OCI-LY7 (cell line): Measurements from ENCODE around the gene LRRFIP1. TPM values are rescaled to one million over a fixed set of nuclear protein-coding genes. Genes with fewer than 3 reads are reported as not detected.
A peak's percentile ranks its signal among the peaks of the same experiment; 100 is the strongest.

Source experiments
- BruUV-seq: library from RNA; stranded (reverse); fragments of 400-500 nt; replicated peaks from 2 replicates; lab custom pipeline; 2021; lab: Mats Ljungman, UMichigan
- CTCF ChIA-PET: fragments of 300-600 bp; sonication (Branson Sonifier 250); formaldehyde crosslinking; loops from one replicate; lab custom pipeline; 2022; ENCODE audit warnings: antibody characterized with exemption; ENCODE audit not compliant: unreplicated experiment; lab: Charles Lee
- POLR2A ChIA-PET: fragments of 300-600 bp; sonication (Branson Sonifier 250); formaldehyde crosslinking; loops from one replicate; lab custom pipeline; 2022; ENCODE audit warnings: antibody characterized with exemption; lab: Charles Lee
- DNase-seq: peaks from one replicate; pipeline ENCODE4 v3.0.0-alpha.2; 2015; ENCODE audit warnings: low spot score
- H2AFZ ChIP-seq: fragments of 200-600 bp; sonication (generic), shearing (Covaris generic); 2 replicates; pipeline ENCODE4 v1.6.1; 2014; ENCODE audit warnings: mild to moderate bottlenecking, antibody characterized with exemption, low read length, moderate library complexity
- H3K27ac ChIP-seq: fragments of 200-600 bp; sonication (generic); 2 replicates; pipeline ENCODE4 v1.5.1; 2014; ENCODE audit warnings: mixed run types, low read depth, mild to moderate bottlenecking, moderate library complexity, low read length, inconsistent platforms; ENCODE audit not compliant: poor library complexity, severe bottlenecking
- H3K36me3 ChIP-seq: fragments of 200-600 bp; sonication (generic); 2 replicates; pipeline ENCODE4 v1.6.1; 2014; ENCODE audit warnings: mild to moderate bottlenecking, antibody characterized with exemption, low read length, moderate library complexity, mixed read lengths; ENCODE audit not compliant: insufficient read depth
- H3K4me1 ChIP-seq: fragments of 200-600 bp; sonication (generic); 2 replicates; pipeline ENCODE4 v1.5.1; 2014; ENCODE audit warnings: mild to moderate bottlenecking, low read length; ENCODE audit not compliant: insufficient read depth, poor library complexity, severe bottlenecking
- H3K4me2 ChIP-seq: fragments of 200-600 bp; sonication (generic); 2 replicates; pipeline ENCODE4 v1.6.1; 2014; ENCODE audit warnings: mild to moderate bottlenecking, low read length
- H3K4me3 ChIP-seq: fragments of 200-600 bp; sonication (generic); 2 replicates; pipeline ENCODE4 v1.5.1; 2014; ENCODE audit warnings: mild to moderate bottlenecking, low read depth, low read length; ENCODE audit not compliant: poor library complexity, severe bottlenecking
- H3K79me2 ChIP-seq: fragments of 200-600 bp; sonication (generic); 2 replicates; pipeline ENCODE4 v1.6.1; 2016; ENCODE audit warnings: low read depth, mild to moderate bottlenecking, low read length, moderate library complexity, mixed read lengths; ENCODE audit not compliant: insufficient read depth
- H3K9me2 ChIP-seq: fragments of 200-600 bp; sonication (generic); 2 replicates; pipeline ENCODE4 v1.6.1; 2016; ENCODE audit warnings: mild to moderate bottlenecking, low read length, mixed read lengths; ENCODE audit not compliant: insufficient read depth
- H3K9me3 ChIP-seq: fragments of 200-600 bp; sonication (generic); 2 replicates; pipeline ENCODE4 v1.6.1; 2014; ENCODE audit warnings: mild to moderate bottlenecking, mixed run types, low read length, mixed read lengths
- H4K20me1 ChIP-seq: fragments of 200-600 bp; sonication (generic); 2 replicates; pipeline ENCODE4 v1.6.1; 2014; ENCODE audit warnings: mild to moderate bottlenecking, antibody characterized with exemption, low read length, moderate library complexity, mixed read lengths; ENCODE audit not compliant: insufficient read depth
- EZH2phosphoT487 ChIP-seq: fragments of 200-600 bp; sonication (generic); IDR thresholded peaks from 2 replicates; pipeline ENCODE4 v1.6.1; 2018; ENCODE audit warnings: low read depth, borderline replicate concordance, mild to moderate bottlenecking, mixed run types, antibody characterized with exemption, low read length, moderate library complexity, mixed read lengths
- intact Hi-C: fragments of 100-400 bp; cut with micrococcal nuclease; formaldehyde crosslinking; loops from one replicate; pipeline ENCODE4 v1.10.0; 2022; ENCODE audit not compliant: unreplicated experiment
- total RNA-seq, 2 experiments: library from RNA; depleted of rRNA in 1 of 2; stranded (reverse); fragments of >200 nt in 1 of 2; shearing (Covaris generic) in 1 of 2; gene quantifications; 2 replicates each; pipeline ENCODE4 v1.2.3, GENCODE V29; 2014 to 2022
- TF ChIP-seq, protein P1 (sequence below): fragments of 200-600 bp; sonication (generic); conservative IDR thresholded peaks from 2 replicates; pipeline ENCODE4 v1.5.1; 2014; ENCODE audit warnings: mild to moderate bottlenecking, antibody characterized with exemption, low read length, moderate library complexity, mixed read lengths

LRRFIP1 gene
- total RNA-seq, 2 experiments from 2014 or later = 95.7 to 216 TPM

GRCh38 chr2:237661799-237662328 is 34.5 kb downstream of the LRRFIP1 start:
- BruUV-seq = no TSS peak
- Histone ChIP-seq H3K27ac (peak overlapping the region; percentile 70), H2AFZ (peak overlapping the region; percentile 86), H3K4me1 (peaks cover 67% of the 10 kb centered on the region), H3K9me3 (peaks cover 14% of the 10 kb centered on the region), H3K36me3 (no peaks in the 10 kb centered on the region; the same call in 1 of the 2 replicates), H3K4me2 (peak overlapping the region; percentile 78), H4K20me1 (no peaks in the 10 kb centered on the region), H3K4me3 (peak overlapping the region; percentile 56), H3K79me2 (no peaks in the 10 kb centered on the region), H3K9me2 (no peaks in the 10 kb centered on the region)
- no peak for TF ChIP-seq EZH2phosphoT487
- TF ChIP-seq, protein P1, sequence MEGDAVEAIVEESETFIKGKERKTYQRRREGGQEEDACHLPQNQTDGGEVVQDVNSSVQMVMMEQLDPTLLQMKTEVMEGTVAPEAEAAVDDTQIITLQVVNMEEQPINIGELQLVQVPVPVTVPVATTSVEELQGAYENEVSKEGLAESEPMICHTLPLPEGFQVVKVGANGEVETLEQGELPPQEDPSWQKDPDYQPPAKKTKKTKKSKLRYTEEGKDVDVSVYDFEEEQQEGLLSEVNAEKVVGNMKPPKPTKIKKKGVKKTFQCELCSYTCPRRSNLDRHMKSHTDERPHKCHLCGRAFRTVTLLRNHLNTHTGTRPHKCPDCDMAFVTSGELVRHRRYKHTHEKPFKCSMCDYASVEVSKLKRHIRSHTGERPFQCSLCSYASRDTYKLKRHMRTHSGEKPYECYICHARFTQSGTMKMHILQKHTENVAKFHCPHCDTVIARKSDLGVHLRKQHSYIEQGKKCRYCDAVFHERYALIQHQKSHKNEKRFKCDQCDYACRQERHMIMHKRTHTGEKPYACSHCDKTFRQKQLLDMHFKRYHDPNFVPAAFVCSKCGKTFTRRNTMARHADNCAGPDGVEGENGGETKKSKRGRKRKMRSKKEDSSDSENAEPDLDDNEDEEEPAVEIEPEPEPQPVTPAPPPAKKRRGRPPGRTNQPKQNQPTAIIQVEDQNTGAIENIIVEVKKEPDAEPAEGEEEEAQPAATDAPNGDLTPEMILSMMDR = no peak
- intact Hi-C loops = loop anchor here (10.0 kb wide), 1 partner anchor 507 kb away; no protein-coding TSS in a partner anchor
- ChIA-PET POLR2A (interaction anchor here (1.0 to 2.7 kb wide), 3 partner anchors 8 to 31 kb away, joined by 3 to 10 read pairs (median 9); no protein-coding TSS in a partner anchor), CTCF (interaction anchor here (1.3 kb wide), 1 partner anchor 10 kb away, joined by 4 read pairs; no protein-coding TSS in a partner anchor)
- peak; percentile 71 for DNase-seq

GRCh38 chr2:237662671-237663093 is 35.3 kb downstream of the LRRFIP1 start:
- CTCF ChIA-PET = interaction anchor here (1.3 kb wide), 1 partner anchor 9 kb away, joined by 4 read pairs; no protein-coding TSS in a partner anchor
- POLR2A ChIA-PET = interaction anchor here (0.6 to 1.8 kb wide), 5 partner anchors 11 to 648 kb away, joined by 3 to 10 read pairs (median 5); no protein-coding TSS in a partner anchor

More at GRCh38 chr2:237662671-237663093, 35.3 kb downstream of the LRRFIP1 start:
- Histone ChIP-seq H3K79me2 (no peaks in the 10 kb centered on the region), H3K4me2 (peak overlapping the region; percentile 78), H3K4me3 (peak overlapping the region; percentile 56), H3K36me3 (no peaks in the 10 kb centered on the region; the same call in 1 of the 2 replicates), H3K27ac (peak overlapping the region; percentile 70), H3K9me3 (peaks cover 6% of the 10 kb centered on the region), H4K20me1 (no peaks in the 10 kb centered on the region), H3K9me2 (no peaks in the 10 kb centered on the region), H3K4me1 (peaks cover 72% of the 10 kb centered on the region), H2AFZ (peak overlapping the region; percentile 86)
- TF ChIP-seq, protein P1 = no peak
- no peak for TF ChIP-seq EZH2phosphoT487
- BruUV-seq = no TSS peak
- intact Hi-C loops = loop anchor here (10.0 kb wide), 1 partner anchor 508 kb away; no protein-coding TSS in a partner anchor
- DNase-seq = peak; percentile 86
